Endothelial cell (in vitro differentiated cells): Measurements from ENCODE around the gene HPD. TPM values are rescaled to one million over a fixed set of nuclear protein-coding genes. Genes with fewer than 3 reads are reported as not detected.

Source experiments
- DNase-seq: peaks from one replicate; pipeline ENCODE4 v3.0.0; 2021; ENCODE audit warnings: low spot score
- H3K27ac Mint-ChIP-seq: one replicate; pipeline ENCODE4 v1.8.0; 2021; ENCODE audit warnings: mixed read lengths, inconsistent platforms; ENCODE audit not compliant: unreplicated experiment
- H3K27me3 Mint-ChIP-seq: one replicate; pipeline ENCODE4 v1.8.0; 2021; ENCODE audit warnings: mild to moderate bottlenecking, moderate library complexity, mixed read lengths, inconsistent platforms; ENCODE audit not compliant: unreplicated experiment
- H3K36me3 Mint-ChIP-seq: one replicate; pipeline ENCODE4 v1.8.0; 2021; ENCODE audit warnings: mild to moderate bottlenecking, low read depth, mixed read lengths, inconsistent platforms; ENCODE audit not compliant: unreplicated experiment
- H3K4me1 Mint-ChIP-seq: one replicate; pipeline ENCODE4 v1.8.0; 2021; ENCODE audit warnings: mild to moderate bottlenecking, mixed read lengths, inconsistent platforms; ENCODE audit not compliant: unreplicated experiment
- H3K4me3 Mint-ChIP-seq: one replicate; pipeline ENCODE4 v1.8.0; 2021; ENCODE audit warnings: mild to moderate bottlenecking, mixed read lengths, inconsistent platforms; ENCODE audit not compliant: unreplicated experiment
- H3K9me3 Mint-ChIP-seq: one replicate; pipeline ENCODE4 v1.8.0; 2021; ENCODE audit warnings: mixed read lengths, inconsistent platforms; ENCODE audit not compliant: unreplicated experiment
- CTCF ChIP-seq: fragments of 200-600 bp; sonication (generic); IDR thresholded peaks from one replicate; pipeline ENCODE4 v1.5.0; 2021; ENCODE audit warnings: antibody characterized with exemption; ENCODE audit not compliant: unreplicated experiment
- total RNA-seq: library from RNA; stranded (reverse); fragmentation: NEBNext Ultra II Directional; extraction: Animal tissue kit (Norgen Biotek cat#: 25700); gene quantifications from one replicate; pipeline ENCODE4 v1.2.1, GENCODE V29; 2021; ENCODE audit not compliant: unreplicated experiment

The HPD gene
- total RNA-seq, 1 donor from 2014 or later: not detected

- Mint-ChIP-seq H3K4me3 (peak overlapping the region; percentile 97), H3K9me3 (no peaks in the 10 kb centered on the region), H3K27me3 (peaks cover 36% of the 10 kb centered on the region), H3K27ac (peak overlapping the region; percentile 100), H3K36me3 (peaks cover 36% of the 10 kb centered on the region), H3K4me1 (peaks cover 42% of the 10 kb centered on the region)
- TF ChIP-seq CTCF: no peak
- no peak for DNase-seq
These were observed 56.2 kb downstream of the HPD start for GRCh38 chr12:121802485-121802842.

GRCh38 chr12:121801595-121802484 is 56.8 kb downstream of the HPD start:
- Mint-ChIP-seq H3K27me3 (peaks cover 36% of the 10 kb centered on the region), H3K4me1 (peaks cover 45% of the 10 kb centered on the region), H3K9me3 (no peaks in the 10 kb centered on the region), H3K36me3 (peaks cover 36% of the 10 kb centered on the region), H3K27ac (peak overlapping the region; percentile 100), H3K4me3 (peak overlapping the region; percentile 97)
- no peak for TF ChIP-seq CTCF
- DNase-seq: no peak

- no peak for TF ChIP-seq CTCF
- Mint-ChIP-seq H3K27ac (peak overlapping the region; percentile 100), H3K9me3 (no peaks in the 10 kb centered on the region), H3K36me3 (peaks cover 32% of the 10 kb centered on the region), H3K4me1 (peaks cover 39% of the 10 kb centered on the region), H3K4me3 (peak overlapping the region; percentile 97), H3K27me3 (peaks cover 36% of the 10 kb centered on the region)
- DNase-seq: no peak
These were observed 57.7 kb downstream of the HPD start for GRCh38 chr12:121800694-121801594.

- H3K27me3 Mint-ChIP-seq: peaks cover 36% of the 10 kb centered on the region
- TF ChIP-seq CTCF: no peak
- peaks cover 39% of the 10 kb centered on the region for H3K4me1 Mint-ChIP-seq
- peak overlapping the region; percentile 85 for H3K27ac Mint-ChIP-seq
- peak overlapping the region; percentile 92 for H3K4me3 Mint-ChIP-seq
- no peak for DNase-seq
- H3K36me3 Mint-ChIP-seq: peaks cover 35% of the 10 kb centered on the region
- no peaks in the 10 kb centered on the region for H3K9me3 Mint-ChIP-seq
These were observed 58.6 kb downstream of the HPD start for GRCh38 chr12:121799842-121800693.
